H9 (cell line): ENCODE measurements around the gene LARP1. TPM values are rescaled to one million over a fixed set of nuclear protein-coding genes. Genes with fewer than 3 reads are reported as not detected.
"Not testable (repeated sequence)": the region's sequence is repeated elsewhere in the genome, so short reads cannot be mapped to it uniquely, and the experiment has no call there.

Experiments
- DNase-seq: peaks from one replicate; pipeline ENCODE4 v3.0.0-alpha.2; 2017
- H2AFZ ChIP-seq: one replicate; pipeline ENCODE4 v1.6.1; 2013; ENCODE audit warnings: mild to moderate bottlenecking, low read length, control low read depth, moderate library complexity
- H2AK5ac ChIP-seq: 2 replicates; pipeline ENCODE4 v1.6.1; 2013; ENCODE audit warnings: low read length, control low read depth, mixed read lengths; ENCODE audit not compliant: insufficient read length
- H2BK120ac ChIP-seq: one replicate; pipeline ENCODE4 v1.6.1; 2013; ENCODE audit warnings: low read depth, mild to moderate bottlenecking, low read length, control low read depth, inconsistent platforms; ENCODE audit not compliant: poor library complexity, severe bottlenecking
- H2BK12ac ChIP-seq: 2 replicates; pipeline ENCODE4 v1.6.1; 2013; ENCODE audit warnings: low read length, control low read depth, mixed read lengths, low read depth; ENCODE audit not compliant: insufficient read length
- H2BK15ac ChIP-seq: 2 replicates; pipeline ENCODE4 v1.6.1; 2013; ENCODE audit warnings: low read depth, low read length, control low read depth
- H2BK20ac ChIP-seq: one replicate; pipeline ENCODE4 v1.6.1; 2013; ENCODE audit warnings: low read depth, mild to moderate bottlenecking, low read length, control low read depth, inconsistent platforms; ENCODE audit not compliant: poor library complexity, severe bottlenecking
- H2BK5ac ChIP-seq: 2 replicates; pipeline ENCODE4 v1.6.1; 2013; ENCODE audit warnings: low read length, control low read depth, mixed read lengths; ENCODE audit not compliant: insufficient read length
- H3K14ac ChIP-seq: 2 replicates; pipeline ENCODE4 v1.6.1; 2013; ENCODE audit warnings: low read length, control low read depth; ENCODE audit not compliant: insufficient read depth
- H3K18ac ChIP-seq: 2 replicates; pipeline ENCODE4 v1.6.1; 2013; ENCODE audit warnings: low read depth, mild to moderate bottlenecking, mixed read lengths, low read length, control low read depth; ENCODE audit not compliant: insufficient read length
- H3K23ac ChIP-seq: 2 replicates; pipeline ENCODE4 v1.6.1; 2013; ENCODE audit warnings: low read length, control low read depth, mixed read lengths, low read depth; ENCODE audit not compliant: insufficient read length
- H3K23me2 ChIP-seq: 2 replicates; pipeline ENCODE4 v1.6.1; 2013; ENCODE audit warnings: low read depth, mild to moderate bottlenecking, mixed read lengths, low read length, control low read depth; ENCODE audit not compliant: insufficient read length, poor library complexity, severe bottlenecking
- H3K27ac ChIP-seq: 2 replicates; pipeline ENCODE4 v1.5.1; 2013; ENCODE audit warnings: low read length, control low read depth, mixed read lengths, low read depth; ENCODE audit not compliant: insufficient read length
- H3K27me3 ChIP-seq: 2 replicates; pipeline ENCODE4 v1.6.1; 2013; ENCODE audit warnings: low read length, control low read depth, inconsistent platforms; ENCODE audit not compliant: insufficient read depth
- H3K4ac ChIP-seq: 2 replicates; pipeline ENCODE4 v1.6.1; 2013; ENCODE audit warnings: low read depth, mild to moderate bottlenecking, control low read depth, inconsistent platforms, low read length, moderate library complexity
- H3K4me1 ChIP-seq: 2 replicates; pipeline ENCODE4 v1.6.1; 2013; ENCODE audit warnings: low read length, control low read depth, inconsistent platforms; ENCODE audit not compliant: insufficient read depth
- H3K4me2 ChIP-seq: 2 replicates; pipeline ENCODE4 v1.6.1; 2013; ENCODE audit warnings: low read length, control low read depth, mixed read lengths; ENCODE audit not compliant: insufficient read length, insufficient read depth
- H3K56ac ChIP-seq: 2 replicates; pipeline ENCODE4 v1.6.1; 2013; ENCODE audit warnings: low read depth, mild to moderate bottlenecking, mixed read lengths, low read length, control low read depth; ENCODE audit not compliant: insufficient read length
- H3K79me1 ChIP-seq: 2 replicates; pipeline ENCODE4 v1.6.1; 2013; ENCODE audit warnings: low read depth, mild to moderate bottlenecking, moderate library complexity, low read length, control low read depth, inconsistent platforms; ENCODE audit not compliant: insufficient read depth, poor library complexity, severe bottlenecking
- H3K79me2 ChIP-seq: 2 replicates; pipeline ENCODE4 v1.6.1; 2013; ENCODE audit warnings: low read length, control low read depth, inconsistent platforms; ENCODE audit not compliant: insufficient read depth
- H3K9ac ChIP-seq: 2 replicates; pipeline ENCODE4 v1.6.1; 2013; ENCODE audit warnings: low read length, control low read depth, mixed read lengths; ENCODE audit not compliant: insufficient read length; ENCODE audit errors: extremely low read depth
- H3K9me3 ChIP-seq: one replicate; pipeline ENCODE4 v1.6.1; 2013; ENCODE audit warnings: low read depth, low read length, inconsistent platforms; ENCODE audit not compliant: control insufficient read depth
- H3T11ph ChIP-seq: one replicate; pipeline ENCODE4 v1.6.1; 2013; ENCODE audit warnings: mild to moderate bottlenecking, low read length, control low read depth, inconsistent platforms
- H4K20me1 ChIP-seq: one replicate; pipeline ENCODE4 v1.6.1; 2013; ENCODE audit not compliant: control insufficient read depth, insufficient read length, insufficient read depth
- H4K5ac ChIP-seq: 2 replicates; pipeline ENCODE4 v1.6.1; 2013; ENCODE audit warnings: low read depth, mild to moderate bottlenecking, mixed read lengths, low read length, control low read depth; ENCODE audit not compliant: insufficient read length
- H4K8ac ChIP-seq: replicated peaks from 2 replicates; pipeline ENCODE4 v1.6.1; 2013; ENCODE audit warnings: low read length, control low read depth, mixed read lengths, low read depth; ENCODE audit not compliant: insufficient read length
- H4K91ac ChIP-seq: 2 replicates; pipeline ENCODE4 v1.6.1; 2013; ENCODE audit warnings: low read depth, mild to moderate bottlenecking, moderate library complexity, mixed read lengths, low read length, control low read depth; ENCODE audit not compliant: insufficient read length
- H3K27ac Mint-ChIP-seq, 3 experiments: 2 replicates in 2 of 3; 3 replicates in 1 of 3; pipeline ENCODE4 v1.8.0; 2020 to 2021; ENCODE audit warnings: mixed read lengths in 3 of 3, mild to moderate bottlenecking in 1 of 3, moderate library complexity in 1 of 3
- H3K27me3 Mint-ChIP-seq: 2 replicates; pipeline ENCODE4 v1.8.0; 2021; ENCODE audit warnings: low read depth, mild to moderate bottlenecking, moderate library complexity, mixed read lengths
- H3K36me3 Mint-ChIP-seq, 3 experiments: 2 replicates in 2 of 3; 3 replicates in 1 of 3; pipeline ENCODE4 v1.8.0; 2020 to 2021; ENCODE audit warnings: low read depth in 3 of 3, mixed read lengths in 3 of 3; ENCODE audit not compliant: insufficient read depth in 1 of 3
- H3K4me1 Mint-ChIP-seq, 2 experiments: 2 replicates each; pipeline ENCODE4 v1.8.0; 2020; ENCODE audit warnings: mixed read lengths in 2 of 2
- H3K4me3 Mint-ChIP-seq, 2 experiments: 2 replicates in 1 of 2; 3 replicates in 1 of 2; pipeline ENCODE4 v1.8.0; 2020 to 2021; ENCODE audit warnings: mild to moderate bottlenecking in 2 of 2, mixed read lengths in 2 of 2, moderate library complexity in 1 of 2
- H3K9me3 Mint-ChIP-seq, 2 experiments: 2 replicates in 1 of 2; 3 replicates in 1 of 2; pipeline ENCODE4 v1.8.0; 2020; ENCODE audit warnings: mild to moderate bottlenecking in 2 of 2, mixed read lengths in 2 of 2, moderate library complexity in 1 of 2
- WGBS: extraction: QIAGEN DNeasy Blood & Tissue Kit; methylation state at CpG from one replicate; pipeline ENCODE4 v1.1.7; 2013; ENCODE audit warnings: missing lambda C conversion rate, low lambda C conversion rate, mixed read lengths; ENCODE audit not compliant: insufficient read length; ENCODE audit errors: extremely low coverage; 5-methylcytosine and 5-hydroxymethylcytosine counted together
- total RNA-seq: library from RNA; stranded (reverse); gene quantifications from 2 replicates; pipeline ENCODE4 v1.2.1, GENCODE V29; 2021

Gene LARP1
- total RNA-seq, 1 experiment from 2014 or later, result 405 TPM

DNA sequence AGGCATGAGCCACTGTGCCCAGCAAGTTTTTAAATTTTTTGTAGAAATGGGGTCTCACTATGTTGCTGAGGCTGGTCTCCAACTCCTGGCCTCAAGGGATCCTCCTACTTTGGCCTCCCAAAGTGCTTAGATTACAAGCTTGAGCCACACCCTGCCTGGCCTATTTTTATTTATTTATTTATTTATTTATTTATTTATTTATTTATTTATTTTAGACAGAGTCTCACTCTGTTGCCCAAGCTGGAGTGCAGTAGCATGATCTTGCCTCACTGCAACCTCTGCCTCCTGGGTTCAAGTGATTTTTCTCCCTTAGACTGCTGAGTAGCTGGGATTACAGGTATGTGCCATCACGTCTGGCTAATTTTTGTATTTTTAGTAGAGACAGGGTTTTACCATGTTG, 18.8 kb upstream of the LARP1 start:
- peaks cover 24 to 25% of the 10 kb centered on the region in 2 experiments for H3K4me1 Mint-ChIP-seq
- H2BK12ac ChIP-seq, H4K20me1 ChIP-seq, H3K27ac ChIP-seq, H3K9me3 ChIP-seq, H3K27ac Mint-ChIP-seq, H3K4me3 Mint-ChIP-seq, H3K27me3 Mint-ChIP-seq, H3K4ac ChIP-seq, H3T11ph ChIP-seq, H3K4me2 ChIP-seq, H3K79me1 ChIP-seq, H3K36me3 Mint-ChIP-seq, H3K79me2 ChIP-seq, H2BK5ac ChIP-seq, H3K27me3 ChIP-seq, H3K4me1 ChIP-seq, H3K56ac ChIP-seq, H4K8ac ChIP-seq, H2BK15ac ChIP-seq, H2AK5ac ChIP-seq, H2BK20ac ChIP-seq, H3K23me2 ChIP-seq, H3K14ac ChIP-seq, H3K9me3 Mint-ChIP-seq, H3K9ac ChIP-seq, H4K91ac ChIP-seq, H3K18ac ChIP-seq, H3K23ac ChIP-seq, H4K5ac ChIP-seq, H2BK120ac ChIP-seq, DNase-seq, H2AFZ ChIP-seq: not testable (repeated sequence)
- WGBS, result no CpG with 5 or more reads among the region's 1 CpG
